GM19240 (cell line): ENCODE measurements around the gene PNMT.
A peak's percentile ranks its signal among the peaks of the same experiment; 100 is the strongest.
"Not testable (repeated sequence)": the region's sequence is repeated elsewhere in the genome, so short reads cannot be mapped to it uniquely, and the experiment has no call there.

ENCODE experiments used
- DNase-seq: peaks from one replicate; pipeline ENCODE4 v3.0.0; 2011; ENCODE audit warnings: low spot score; ENCODE audit not compliant: insufficient read length

Gene PNMT

DNA sequence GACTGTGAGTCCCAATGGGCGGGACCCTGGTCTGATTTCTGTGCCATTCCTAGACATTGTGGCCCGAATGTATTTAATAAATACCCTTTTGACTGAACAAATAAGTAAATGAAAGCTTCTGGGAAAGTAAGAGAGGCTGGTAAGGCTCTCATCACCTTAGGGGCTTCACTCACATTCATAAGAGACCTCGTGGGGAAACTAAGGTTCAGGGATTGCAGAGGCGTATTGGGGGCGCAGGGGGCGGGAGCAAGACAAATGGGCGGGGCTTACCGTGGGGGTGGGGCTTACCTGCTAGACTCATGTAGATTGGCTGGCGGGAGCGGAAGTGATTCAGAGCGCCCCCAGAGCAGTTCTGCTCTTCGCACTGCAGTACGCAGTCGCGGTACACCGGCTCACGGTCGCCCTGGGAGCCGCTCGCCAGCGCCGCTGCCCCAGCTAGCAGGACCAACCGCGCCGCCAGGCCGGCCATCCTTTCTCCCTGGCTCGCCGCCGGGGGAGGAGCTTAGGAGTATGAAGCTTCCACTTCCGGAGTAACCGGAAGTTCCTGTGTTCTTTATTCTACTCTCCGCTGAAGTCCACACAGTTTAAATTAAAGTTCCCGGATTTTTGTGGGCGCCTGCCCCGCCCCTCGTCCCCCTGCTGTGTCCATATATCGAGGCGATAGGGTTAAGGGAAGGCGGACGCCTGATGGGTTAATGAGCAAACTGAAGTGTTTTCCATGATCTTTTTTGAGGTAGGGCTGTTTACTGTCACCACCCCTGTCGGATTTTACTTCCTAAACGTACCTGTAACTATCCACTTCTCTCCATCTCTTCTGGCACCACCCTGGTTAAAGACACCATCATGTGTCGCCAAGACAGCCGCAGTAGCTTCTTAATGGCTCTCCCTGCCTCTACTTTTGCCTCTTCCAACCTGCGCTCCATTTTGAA is 19.6 kb downstream of the PNMT start, which contains the start of gene PGAP3:
TSS of gene PGAP3 (minus strand) at position 512 of the 929 bp plus-strand sequence. CDS start at position 469, 43 bp downstream.
- DNase-seq, result peak; percentile 94

DNA sequence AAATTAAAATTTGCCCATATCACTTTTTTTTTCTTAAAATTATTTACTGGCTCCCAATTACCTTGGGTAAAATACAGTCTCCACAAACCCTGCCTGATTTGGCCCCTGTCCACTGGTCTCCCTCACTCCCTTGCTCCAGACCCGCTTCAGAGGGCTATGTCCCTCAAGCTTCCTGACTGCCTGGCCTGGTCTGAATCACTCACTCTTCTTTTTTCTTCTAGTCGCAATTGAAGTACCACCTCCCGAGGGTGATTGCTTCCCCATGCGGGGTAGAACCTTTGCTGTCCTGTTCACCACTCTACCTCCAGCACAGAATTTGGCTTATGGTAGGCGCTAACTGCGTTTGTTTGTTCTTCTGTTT is 20.2 kb downstream of the PNMT start:
- DNase-seq, result no peak

DNA sequence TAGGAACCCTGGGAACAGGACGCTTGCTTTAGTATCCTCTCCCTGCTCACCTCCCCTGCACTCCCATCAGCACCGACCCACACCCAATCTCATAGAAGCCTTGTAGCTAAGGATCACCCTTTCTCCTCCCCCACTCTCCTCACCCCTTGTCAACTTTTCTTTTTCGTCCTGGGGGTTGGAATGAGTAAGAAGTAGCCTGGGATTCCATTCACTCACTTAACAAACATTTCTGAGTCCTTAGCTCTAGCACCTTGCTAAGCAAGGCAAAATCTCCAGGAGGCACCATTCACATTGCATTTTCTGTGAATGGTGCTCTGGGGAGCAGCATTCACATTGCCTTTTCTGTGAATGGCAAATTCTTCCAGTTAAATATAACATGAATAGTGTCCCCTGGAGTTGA is 20.7 kb downstream of the PNMT start:
- DNase-seq, result no peak

DNA sequence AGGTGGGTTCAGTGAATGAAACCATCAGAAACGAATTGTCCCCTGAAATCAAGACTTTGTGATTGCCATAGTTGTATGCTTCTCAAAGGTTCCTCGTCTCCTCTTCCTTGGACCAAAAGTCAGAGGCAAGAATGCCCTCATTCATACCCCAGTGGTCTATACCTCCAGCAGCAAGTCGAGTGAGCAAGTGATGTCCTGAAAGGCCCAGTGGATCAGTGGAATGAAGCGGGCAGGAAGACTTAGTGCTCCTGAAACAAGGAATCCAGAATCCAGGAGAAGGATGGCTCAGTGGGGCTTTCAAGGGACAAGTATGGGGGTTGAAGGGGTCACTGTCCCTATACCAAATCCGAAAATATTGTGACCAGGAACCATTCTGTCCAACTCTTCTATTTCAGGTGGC is 26.3 kb downstream of the PNMT start:
- DNase-seq, result no peak

DNA sequence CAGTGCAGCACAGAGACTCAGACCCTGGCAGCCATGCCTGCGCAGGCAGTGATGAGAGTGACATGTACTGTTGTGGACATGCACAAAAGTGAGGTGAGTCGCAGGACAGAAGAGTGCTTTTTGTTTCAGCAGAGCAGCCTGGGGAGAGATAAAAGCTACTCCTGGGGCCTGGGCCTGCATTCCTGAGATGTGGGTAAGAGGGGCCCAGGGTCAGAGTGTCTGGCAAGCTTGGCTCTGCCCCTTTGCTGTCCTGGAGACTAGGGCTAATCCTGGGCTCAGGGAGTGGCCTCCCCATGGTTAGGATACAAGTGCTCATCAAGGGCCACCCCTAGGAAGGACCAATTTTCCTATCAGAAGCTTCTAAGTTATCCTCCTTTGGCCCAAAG is 26.8 kb downstream of the PNMT start:
- no peak for DNase-seq

DNA sequence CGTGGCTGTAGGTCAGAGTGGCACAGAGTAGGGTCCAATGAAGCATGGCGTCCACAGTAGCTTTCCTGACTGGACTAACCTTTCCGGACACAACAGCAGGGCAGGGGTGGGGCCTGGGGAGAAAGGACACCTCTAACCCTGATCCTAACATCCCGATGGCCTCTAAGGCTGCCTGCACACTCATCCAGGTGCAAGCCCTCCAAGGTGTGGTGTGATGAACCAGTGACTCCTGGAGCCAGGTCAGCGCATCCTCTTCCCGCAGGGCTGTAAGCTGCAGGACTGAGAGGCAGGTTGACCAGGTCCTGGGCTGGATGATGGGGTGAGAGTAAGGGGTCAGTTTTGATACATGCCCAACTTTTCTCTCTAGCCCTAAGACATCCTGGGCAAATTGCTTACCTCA is 28.5 kb downstream of the PNMT start:
- DNase-seq, result no peak

DNA sequence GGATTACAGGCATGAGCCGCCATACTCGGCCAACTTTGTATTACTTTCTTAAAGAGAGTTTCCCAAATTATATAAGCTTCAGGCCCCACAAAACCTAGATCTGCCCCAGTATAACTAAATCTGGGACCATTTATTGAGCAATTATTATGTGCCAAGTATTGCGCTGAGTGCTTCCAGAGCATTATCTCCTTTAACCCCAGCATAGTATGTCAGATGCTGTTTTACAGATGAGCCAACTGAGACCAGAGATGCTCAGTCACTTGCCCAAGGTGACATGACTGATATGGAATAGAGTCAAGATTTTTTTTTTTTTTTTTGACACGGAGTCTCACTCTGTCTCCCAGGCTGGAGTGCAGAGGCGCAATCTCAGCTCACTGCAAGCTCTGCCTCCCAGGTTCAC is 29.7 kb downstream of the PNMT start:
- no peak for DNase-seq

DNA sequence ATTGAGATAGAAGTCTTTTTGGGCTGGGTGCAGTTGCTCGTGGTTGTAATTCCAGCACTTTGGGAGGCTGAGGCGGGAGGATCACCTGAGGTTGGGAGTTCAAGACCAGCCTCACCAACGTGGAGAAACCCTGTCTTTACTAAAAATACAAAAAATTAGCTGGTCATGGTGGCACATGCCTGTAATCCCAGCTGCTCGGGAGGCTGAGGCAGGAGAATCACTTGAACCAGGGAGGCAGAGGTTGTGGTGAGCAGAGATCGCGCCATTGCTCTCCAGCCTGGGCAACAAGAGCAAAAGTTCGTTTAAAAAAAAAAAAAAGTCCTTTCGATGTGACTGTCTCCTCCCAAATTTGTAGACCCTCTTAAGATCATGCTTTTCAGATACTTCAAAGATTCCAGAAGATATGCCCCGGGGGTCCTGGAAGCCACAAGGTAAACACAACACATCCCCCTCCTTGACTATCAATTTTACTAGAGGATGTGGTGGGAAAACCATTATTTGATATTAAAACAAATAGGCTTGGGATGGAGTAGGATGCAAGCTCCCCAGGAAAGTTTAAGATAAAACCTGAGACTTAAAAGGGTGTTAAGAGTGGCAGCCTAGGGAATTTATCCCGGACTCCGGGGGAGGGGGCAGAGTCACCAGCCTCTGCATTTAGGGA is 31.0 kb downstream of the PNMT start:
- DNase-seq, result not testable (repeated sequence)

DNA sequence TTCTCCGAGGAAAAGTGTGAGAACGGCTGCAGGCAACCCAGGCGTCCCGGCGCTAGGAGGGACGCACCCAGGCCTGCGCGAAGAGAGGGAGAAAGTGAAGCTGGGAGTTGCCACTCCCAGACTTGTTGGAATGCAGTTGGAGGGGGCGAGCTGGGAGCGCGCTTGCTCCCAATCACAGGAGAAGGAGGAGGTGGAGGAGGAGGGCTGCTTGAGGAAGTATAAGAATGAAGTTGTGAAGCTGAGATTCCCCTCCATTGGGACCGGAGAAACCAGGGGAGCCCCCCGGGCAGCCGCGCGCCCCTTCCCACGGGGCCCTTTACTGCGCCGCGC is 31.5 kb downstream of the PNMT start, which contains the start of gene ERBB2:
TSS of gene ERBB2 (plus strand) at position 247 of the 330 bp plus-strand sequence. CDS start 175 bp downstream, outside the sequence.
- DNase-seq, result no peak

DNA sequence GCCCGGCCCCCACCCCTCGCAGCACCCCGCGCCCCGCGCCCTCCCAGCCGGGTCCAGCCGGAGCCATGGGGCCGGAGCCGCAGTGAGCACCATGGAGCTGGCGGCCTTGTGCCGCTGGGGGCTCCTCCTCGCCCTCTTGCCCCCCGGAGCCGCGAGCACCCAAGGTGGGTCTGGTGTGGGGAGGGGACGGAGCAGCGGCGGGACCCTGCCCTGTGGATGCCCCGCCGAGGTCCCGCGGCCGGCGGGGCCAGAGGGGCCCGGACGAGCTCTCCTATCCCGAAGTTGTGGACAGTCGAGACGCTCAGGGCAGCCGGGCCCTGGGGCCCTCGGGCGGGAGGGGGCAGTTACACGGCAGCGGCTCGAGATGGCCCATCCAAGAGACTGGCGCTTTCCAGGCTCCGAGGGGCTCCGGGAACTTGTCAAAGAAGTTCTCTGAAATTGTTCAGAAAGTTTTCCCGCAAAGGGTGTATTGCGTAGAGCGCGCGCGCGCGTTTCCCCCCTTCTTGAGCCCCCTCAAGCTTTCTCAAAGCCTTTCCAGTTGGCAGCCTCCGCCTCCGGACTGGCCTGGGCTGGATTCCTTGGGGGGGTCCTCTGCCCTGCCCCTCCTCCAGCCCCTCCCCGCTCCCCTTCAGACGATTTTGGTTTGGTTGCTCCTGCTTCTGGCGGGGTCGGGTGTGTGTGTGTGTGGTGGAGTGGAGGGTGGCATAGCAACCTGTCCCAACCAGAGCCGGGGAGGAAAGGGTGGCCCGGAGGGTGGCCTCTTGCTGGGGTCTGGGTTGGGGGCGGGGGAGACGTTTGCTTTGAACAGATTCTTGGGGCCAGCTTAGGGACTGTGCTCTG is 32.1 kb downstream of the PNMT start:
- no peak for DNase-seq

DNA sequence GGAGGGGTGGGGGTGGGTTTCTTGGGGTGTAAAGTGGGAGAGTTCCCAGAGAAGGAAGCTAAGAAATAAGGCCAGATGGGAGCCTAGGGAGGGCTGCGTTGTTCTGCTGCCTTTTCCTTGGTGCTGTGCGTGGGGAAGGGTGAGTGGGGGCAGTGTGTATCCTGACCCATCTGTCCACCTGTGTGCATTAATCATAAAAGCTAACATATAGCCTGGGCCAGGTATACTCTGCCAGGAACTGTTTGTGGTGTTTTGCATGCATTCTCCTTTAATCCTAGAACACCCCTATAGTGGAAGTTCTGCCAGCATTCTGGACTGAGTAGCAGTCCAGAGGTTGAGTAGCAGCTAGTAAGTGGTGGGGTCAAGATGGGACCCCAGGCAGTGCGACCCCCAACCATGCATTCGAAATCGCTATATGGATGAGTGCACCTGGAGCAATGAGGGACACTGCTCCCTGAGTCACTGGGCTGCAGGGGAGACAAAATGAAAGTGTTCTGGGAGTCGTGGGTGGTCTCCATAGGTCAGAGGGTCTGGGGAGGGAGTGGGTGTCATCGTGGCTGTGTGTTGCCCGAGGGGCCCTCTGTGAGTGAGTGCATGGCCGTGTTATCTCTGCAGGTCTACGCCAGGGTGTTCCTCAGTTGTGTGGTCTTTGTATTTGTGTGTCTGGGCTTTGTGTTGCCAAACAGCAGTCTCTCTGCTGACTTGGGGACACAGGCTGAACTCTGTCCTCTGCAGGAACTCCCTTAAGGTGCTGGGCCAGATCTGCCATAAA is 32.9 kb downstream of the PNMT start:
- DNase-seq, result no peak

DNA sequence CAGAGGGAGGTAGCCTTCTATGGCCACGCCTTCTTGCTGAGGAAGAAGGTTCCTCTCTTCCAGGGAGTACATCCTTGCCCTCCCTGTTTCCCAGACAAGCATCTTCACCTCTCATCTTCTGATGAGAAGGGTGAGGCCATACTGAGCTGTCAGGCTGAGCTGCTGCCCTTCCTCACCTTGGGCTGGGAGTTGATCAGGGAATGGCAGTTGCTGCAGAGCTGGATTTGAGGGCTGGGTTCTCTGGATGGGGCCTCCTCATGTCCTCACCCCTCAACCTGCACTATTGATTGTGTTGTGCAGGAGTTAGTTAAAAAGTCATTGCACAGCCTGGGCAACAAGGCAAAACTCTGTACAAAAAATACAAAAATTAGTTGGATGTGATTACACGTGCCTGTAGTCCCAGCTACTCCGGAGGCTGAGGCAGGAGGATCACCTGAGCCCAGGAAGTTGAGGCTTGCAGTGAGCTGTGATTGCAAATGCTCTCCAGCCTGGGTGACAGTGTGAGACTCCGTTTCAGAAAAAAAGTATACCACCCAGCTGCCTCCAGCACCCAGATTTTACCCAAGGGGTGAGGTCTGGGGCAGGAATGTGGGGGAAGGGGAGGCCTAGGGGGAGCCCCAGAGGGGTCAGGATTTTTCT is 33.6 kb downstream of the PNMT start:
- DNase-seq, result no peak

DNA sequence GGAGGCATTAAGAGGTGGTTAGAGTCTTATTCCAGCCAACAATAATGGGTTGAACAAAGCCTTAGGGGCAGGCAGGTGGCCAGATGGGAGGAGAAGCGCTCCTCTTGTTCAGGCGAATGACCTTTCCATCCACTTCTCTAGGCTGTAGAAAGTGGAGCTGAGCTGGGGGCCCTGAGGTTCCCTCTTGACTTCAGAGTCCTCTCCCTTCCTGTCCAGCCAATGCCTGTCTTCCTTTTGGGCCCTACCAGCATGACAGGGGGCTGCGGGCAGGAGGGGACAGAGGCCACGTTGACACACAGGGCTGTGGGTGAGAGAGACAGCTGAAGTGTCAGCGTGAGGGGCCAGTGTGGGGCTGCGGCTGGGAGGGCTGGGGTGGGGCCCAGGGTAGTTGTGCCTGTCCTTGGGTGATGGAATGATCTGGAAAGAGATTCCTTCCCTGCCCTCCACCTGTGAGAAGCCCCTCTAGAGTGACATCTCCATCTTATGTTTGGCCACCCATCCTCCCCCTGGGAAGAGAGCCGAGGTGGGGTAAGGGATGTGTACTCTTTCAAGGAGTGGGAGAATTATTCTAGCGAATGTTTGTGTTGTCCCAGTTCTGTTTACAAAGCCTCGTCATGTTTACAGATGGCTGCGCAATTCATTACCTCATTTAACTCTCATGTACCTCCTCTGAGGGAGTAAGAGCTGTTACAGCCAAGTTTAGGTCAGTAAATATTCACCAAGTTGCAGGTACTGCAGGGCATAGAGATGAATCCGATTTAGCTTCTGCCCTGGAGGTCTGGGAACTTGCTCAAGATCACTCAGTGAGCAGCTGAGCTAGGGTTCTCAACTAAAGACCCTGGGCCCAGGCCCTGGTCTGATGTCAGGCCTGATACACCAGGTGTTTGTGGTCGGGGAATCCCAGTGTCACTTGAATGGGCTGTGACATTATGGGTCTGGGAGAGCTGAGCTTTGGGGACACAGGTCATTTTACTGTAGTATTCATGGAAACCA is 34.9 kb downstream of the PNMT start:
- DNase-seq, result peak; percentile 55

DNA sequence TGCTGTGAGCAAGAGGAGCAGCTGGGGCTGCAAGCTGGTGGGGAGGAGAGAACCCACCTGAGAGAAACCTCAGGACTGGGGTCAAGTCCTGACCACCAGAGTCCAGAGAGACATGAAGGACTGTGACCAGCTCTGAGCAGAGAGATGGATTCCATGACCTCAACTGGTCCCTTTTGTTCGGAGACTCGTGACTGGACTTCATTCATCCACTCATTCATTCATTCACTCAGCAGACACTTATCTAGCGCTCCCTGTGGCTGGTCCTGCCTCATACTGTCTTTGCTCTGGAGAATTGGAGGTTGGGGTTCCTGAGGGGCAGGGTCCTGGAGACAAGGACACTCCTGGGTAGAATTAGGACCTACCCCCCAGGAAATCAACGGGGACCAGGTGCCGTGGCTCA is 35.7 kb downstream of the PNMT start:
- DNase-seq, result no peak

DNA sequence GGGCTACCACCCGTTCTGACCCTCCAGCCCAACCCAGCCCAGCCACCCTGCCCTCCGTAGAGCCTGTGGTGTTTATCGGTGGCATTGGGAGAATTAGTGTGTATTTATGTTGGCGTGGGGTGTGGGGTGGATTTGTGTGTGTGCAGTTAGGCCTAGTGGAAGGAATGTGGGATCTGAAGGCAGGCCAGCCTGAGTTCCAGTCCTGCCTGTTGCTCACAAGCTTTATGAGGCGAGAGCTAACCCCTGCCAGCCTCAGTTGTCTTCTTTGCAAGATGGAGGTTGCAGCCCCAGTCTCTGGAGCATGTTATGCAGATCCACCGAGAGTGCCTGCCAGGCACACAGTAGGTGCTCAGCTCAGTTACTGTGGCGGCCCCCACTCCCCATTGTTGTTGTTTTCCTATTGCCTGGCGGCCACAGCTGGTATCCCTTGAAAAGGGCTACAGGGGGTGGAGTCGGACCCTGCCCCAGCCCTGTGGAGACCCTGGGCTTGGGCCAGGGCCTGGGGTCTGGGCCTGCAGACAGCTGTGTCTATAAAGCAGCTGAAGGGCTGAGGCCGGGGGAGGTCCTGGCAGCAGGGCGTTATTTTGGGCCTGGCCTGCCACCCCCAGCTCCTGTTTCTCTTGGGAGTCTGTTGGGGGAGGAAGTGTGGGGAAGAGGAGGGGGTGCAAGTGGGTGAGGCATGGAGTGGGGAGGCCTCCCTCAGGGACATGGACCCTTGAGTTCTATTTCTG is 36.7 kb downstream of the PNMT start:
- no peak for DNase-seq

DNA sequence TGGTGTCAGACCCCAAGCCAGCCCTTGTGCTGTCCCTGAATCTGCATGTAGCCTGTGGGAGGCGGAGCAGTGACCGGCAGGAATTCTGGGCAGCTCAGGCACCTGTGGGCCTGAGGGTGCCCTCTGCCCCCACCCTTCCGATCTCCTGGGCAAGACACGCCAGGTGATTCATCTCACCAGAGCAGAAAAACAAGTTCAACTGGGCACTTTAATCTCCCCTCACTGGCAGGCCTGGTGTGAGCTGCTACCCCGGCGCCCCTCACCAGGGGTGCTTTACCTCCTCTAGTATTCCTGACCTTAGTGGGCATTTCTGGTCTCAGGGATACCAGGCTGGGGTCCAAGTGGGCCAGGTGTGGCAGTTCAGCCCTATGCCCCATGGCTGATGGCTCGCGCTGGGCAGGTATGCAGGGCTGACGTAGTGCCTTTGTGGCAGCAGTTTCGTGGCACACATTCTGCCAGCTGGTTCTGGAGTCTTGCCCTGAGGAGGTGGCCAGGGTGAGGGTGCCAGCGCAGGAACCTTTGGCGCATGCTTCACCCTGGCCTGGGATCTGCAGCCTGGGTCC is 37.6 kb downstream of the PNMT start:
- DNase-seq, result no peak

DNA sequence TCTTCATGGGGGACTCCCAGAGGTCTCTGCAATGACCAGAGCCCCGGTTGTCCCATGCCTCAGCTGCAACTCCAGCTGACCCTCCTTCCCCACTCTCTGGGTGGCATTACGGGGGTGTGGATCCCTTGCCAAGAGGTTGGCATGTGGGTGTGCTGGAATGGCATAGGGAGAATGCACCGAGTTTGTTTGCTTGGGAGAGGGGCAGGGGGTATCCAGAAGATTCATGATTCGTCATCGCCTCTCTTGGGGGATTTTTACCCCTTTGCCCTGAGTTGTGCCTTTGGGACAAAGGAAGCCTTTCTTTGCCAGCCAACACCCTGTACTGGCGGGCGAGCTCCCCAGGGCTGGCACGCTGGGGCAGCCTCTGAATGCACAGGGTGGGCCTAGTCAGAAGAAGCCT is 38.1 kb downstream of the PNMT start:
- DNase-seq, result no peak

DNA sequence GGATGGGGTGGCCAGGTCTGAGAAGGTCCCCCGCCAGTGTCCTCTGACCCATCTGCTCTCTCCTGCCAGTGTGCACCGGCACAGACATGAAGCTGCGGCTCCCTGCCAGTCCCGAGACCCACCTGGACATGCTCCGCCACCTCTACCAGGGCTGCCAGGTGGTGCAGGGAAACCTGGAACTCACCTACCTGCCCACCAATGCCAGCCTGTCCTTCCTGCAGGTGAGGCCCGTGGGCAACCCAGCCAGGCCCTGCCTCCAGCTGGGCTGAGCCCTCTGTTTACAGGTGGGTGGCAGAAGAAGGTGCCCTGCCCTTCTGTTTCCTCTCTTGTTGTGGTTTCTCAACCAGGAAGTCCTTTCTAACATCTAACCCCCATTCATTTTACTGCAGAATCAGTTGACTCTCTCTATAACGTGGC is 38.7 kb downstream of the PNMT start:
- DNase-seq, result no peak
